Effector CD4-positive, alpha-beta T cell (primary cell): ENCODE results near the gene MEI1.
A peak's percentile ranks its signal among the peaks of the same experiment; 100 is the strongest.
"Not testable (repeated sequence)": the region's sequence is repeated elsewhere in the genome, so short reads cannot be mapped to it uniquely, and the experiment has no call there.

Source experiments
- DNase-seq: peaks from one replicate; pipeline ENCODE4 v3.0.0-alpha.2; 2020

MEI1 gene

GRCh38 chr22:41826021-41826420, 126.7 kb downstream of the MEI1 start:
- DNase-seq: no peak

GRCh38 chr22:41826430-41827383, 127.4 kb downstream of the MEI1 start:
- no peak for DNase-seq

- DNase-seq: no peak
Observed at GRCh38 chr22:41827671-41828070, 128.4 kb downstream of the MEI1 start.

- no peak for DNase-seq
Observed at GRCh38 chr22:41828516-41828915, 129.2 kb downstream of the MEI1 start.

- DNase-seq: no peak
Observed at GRCh38 chr22:41830174-41830573, 130.9 kb downstream of the MEI1 start.

- no peak for DNase-seq
Observed at GRCh38 chr22:41831383-41831782, 132.1 kb downstream of the MEI1 start.

- no peak for DNase-seq
Observed at GRCh38 chr22:41831828-41832552, 132.7 kb downstream of the MEI1 start.

- DNase-seq: peak; percentile 99
Observed at GRCh38 chr22:41832553-41833368, 133.5 kb downstream of the MEI1 start, which contains the start of gene SREBF2. SREBF2 (plus strand) TSS chr22:41833105; CDS start chr22:41833271, 166 bp downstream.

- peak; percentile 27 for DNase-seq
Observed at GRCh38 chr22:41833369-41834004, 134.2 kb downstream of the MEI1 start.

- no peak for DNase-seq
Observed at GRCh38 chr22:41834005-41834944, 135.0 kb downstream of the MEI1 start.

GRCh38 chr22:41835462-41835861, 136.2 kb downstream of the MEI1 start:
- DNase-seq: not testable (repeated sequence)

- no peak for DNase-seq
Observed at GRCh38 chr22:41836551-41836950, 137.2 kb downstream of the MEI1 start.

- DNase-seq: no peak
Observed at GRCh38 chr22:41838842-41839618, 139.7 kb downstream of the MEI1 start.

- no peak for DNase-seq
Observed at GRCh38 chr22:41840216-41840615, 140.9 kb downstream of the MEI1 start.

GRCh38 chr22:41841085-41841712, 141.9 kb downstream of the MEI1 start:
- no peak for DNase-seq

GRCh38 chr22:41842996-41843970, 144.0 kb downstream of the MEI1 start:
- DNase-seq: no peak

- DNase-seq: no peak
Observed at GRCh38 chr22:41844036-41844435, 144.7 kb downstream of the MEI1 start.

- DNase-seq: no peak
Observed at GRCh38 chr22:41844513-41844912, 145.2 kb downstream of the MEI1 start.
